Kidney capillary endothelial cell (primary cell): ENCODE data around the gene C9orf57.
"Not testable (repeated sequence)": the region's sequence is repeated elsewhere in the genome, so short reads cannot be mapped to it uniquely, and the experiment has no call there.

Source experiments
- DNase-seq: peaks from one replicate; pipeline ENCODE4 v3.0.0-alpha.2; 2018; ENCODE audit warnings: low spot score

The C9orf57 gene

DNA sequence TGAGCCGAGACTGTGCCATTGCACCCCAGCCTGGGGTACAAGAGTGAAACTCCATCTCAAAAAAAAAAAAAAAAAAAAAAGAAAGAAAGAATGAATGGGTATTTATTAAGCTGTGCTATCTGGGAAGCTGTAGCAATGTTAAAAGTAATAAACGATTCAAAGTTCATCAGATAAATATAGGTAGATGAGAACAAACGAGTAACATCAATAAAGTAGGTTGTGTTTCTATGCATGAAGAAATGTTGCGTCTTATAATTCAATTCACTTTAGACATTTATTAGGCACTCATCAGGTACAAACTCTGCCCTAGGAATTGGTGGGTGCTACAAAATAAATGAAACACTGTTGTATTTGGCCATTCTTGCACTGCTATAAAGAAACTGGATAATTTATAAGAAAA lies 36.8 kb downstream of the C9orf57 start:
- DNase-seq: no peak

- DNase-seq: no peak
Measured at GRCh38 chr9:72022841-72023240, 37.6 kb downstream of the C9orf57 start.

GRCh38 chr9:72013292-72013760 lies 47.1 kb downstream of the C9orf57 start:
- DNase-seq: no peak

DNA sequence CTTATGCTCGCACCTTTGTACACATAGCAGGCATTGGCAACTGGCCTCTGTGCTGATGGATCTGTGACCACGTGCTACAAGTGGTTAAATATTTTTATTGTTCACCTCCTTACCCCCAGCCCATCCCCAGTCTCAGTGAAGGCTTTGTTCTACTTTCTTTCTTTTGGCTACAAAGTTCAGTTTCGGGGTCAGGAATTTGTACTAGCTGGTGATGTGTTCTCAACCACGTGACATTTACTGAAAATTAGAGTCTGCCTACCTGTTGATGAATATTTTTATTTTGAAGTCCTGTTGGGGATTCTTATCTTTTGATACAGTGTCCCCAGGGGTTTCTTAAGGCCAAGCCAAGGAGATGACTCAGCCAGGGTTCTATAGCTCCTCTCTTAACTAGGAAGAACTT lies 47.8 kb downstream of the C9orf57 start:
- no peak for DNase-seq

DNA sequence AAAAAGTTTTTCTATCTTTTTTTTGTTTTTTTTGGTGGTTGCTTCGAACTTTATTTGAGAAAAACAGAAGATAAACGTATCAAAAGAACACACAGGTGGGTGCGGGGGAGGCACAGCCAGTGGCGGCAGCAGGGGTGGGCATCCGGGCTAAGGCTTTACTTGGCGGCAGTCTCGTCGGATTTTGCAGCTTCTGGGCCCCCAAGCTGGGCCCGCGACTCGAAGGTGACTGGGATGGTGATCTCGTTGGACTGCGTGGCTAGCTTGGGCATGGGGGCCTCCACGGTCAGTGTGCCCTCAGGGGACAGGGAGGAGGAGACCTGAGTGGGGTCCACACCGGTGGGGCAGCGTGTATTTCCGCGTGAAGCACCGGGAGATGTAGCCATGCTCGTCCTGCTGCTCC lies 52.7 kb downstream of the C9orf57 start:
- DNase-seq: not testable (repeated sequence)

DNA sequence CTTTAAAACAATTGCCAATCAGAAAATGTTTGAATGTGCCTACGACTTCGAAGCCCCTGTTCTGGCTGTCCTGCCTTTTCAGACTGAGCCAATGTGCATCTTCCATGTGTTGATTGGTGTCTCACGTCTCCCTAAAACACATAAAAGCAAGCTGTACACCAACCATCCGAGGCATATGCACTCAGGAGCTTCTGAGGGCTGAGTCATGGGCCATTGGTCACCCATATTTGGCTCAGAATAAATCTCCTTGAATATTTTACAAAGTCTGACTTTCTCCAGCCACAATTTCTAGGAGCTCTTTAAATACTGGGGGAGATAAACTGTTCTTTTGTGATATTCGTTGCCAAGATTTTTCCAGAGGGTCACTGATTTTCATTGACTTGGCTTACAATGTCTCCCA lies 53.9 kb downstream of the C9orf57 start:
- no peak for DNase-seq

DNA sequence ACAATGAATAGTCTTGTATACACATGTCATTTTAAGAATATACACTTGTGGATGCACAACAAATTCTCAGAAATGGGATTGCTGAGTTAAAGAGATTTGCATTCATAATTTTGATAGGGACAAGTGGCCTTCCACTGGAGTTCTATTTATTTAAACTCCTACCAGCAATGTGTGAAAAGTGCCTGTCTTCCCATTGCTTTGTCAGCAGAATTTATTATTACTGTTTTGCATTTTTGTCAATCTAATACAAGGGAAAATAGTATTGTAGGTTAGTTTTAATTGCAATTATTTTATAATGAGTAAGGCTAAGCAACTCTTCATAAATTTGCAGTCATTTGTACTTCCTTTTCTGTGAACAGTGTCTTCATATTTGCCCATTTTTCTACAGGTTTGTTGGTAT lies 55.0 kb downstream of the C9orf57 start:
- DNase-seq: no peak
